NK-92 (cell line): Measurements from ENCODE around the gene BEST3.
"Not testable (repeated sequence)": the region's sequence is repeated elsewhere in the genome, so short reads cannot be mapped to it uniquely, and the experiment has no call there.

Experiments
- DNase-seq: peaks from one replicate; lab custom pipeline; 2025; ENCODE audit not compliant: unreplicated experiment; lab: John Stamatoyannopoulos, UW

The BEST3 gene

DNA sequence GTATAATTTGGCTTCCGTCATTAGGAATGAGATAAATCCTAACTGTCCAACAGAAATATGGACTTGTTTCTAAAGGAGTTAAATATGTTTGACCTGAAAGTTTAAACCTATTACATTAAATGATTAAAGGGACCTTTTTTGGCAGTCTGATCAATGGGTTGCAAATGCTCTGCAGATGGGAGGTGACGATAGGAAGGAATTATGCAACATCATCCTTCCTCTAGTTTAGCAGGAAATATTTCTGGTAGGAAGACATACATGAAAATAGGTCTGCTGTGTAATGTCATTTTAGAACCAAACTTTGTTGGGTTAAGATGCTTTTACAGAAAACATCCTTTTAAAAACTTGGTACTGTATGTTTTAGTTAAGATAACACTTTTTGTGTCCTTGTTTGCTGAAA lies 91.0 kb downstream of the BEST3 start:
- DNase-seq, result no peak

- DNase-seq, result not testable (repeated sequence)
These were observed 94.8 kb downstream of the BEST3 start for GRCh38 chr12:69604275-69604674.
